GM12891 (cell line): ENCODE data around the gene KRT6B.

Experiments
- POLR2A ChIP-seq: IDR thresholded peaks from 2 replicates; pipeline ENCODE4 v1.6.1; 2011; ENCODE audit warnings: low read depth, low read length, control low read depth
- POLR2AphosphoS5 ChIP-seq: IDR thresholded peaks from 2 replicates; pipeline ENCODE4 v1.6.1; 2011; ENCODE audit warnings: low read depth, low read length, control low read depth
- TAF1 ChIP-seq: IDR thresholded peaks from 2 replicates; pipeline ENCODE4 v1.6.1; 2011; ENCODE audit warnings: low read depth, low read length, control low read depth

DNA sequence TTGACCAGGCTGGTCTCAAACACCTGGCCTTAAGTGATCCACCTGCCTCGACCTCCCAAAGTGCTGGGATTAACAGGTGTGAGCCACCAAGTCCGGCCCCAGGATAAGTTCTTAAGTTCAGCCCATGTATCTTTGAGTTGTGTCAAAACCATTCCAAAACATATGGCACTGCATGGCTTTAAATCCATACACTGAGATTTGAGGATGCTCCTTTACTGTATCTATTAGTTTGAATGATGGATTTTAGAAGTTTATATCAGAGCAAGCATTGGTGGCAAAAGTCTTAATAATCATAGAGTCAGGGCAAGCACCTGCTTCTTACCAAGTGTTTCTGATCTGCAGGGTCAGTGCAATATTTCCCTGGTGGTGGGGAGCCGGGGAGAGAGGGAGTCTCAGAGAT lies 6.1 kb downstream of the KRT6B start:
- TF ChIP-seq POLR2AphosphoS5: no peak
- no peak for TF ChIP-seq TAF1
- TF ChIP-seq POLR2A: no peak
